ENCODE measurements around the gene CDKN1C. TPM values are rescaled to one million over a fixed set of nuclear protein-coding genes. Genes with fewer than 3 reads are reported as not detected.

CDKN1C gene
- total and polyA plus RNA-seq, 9 donors, result 170 to 290 (median 198) TPM

DNA sequence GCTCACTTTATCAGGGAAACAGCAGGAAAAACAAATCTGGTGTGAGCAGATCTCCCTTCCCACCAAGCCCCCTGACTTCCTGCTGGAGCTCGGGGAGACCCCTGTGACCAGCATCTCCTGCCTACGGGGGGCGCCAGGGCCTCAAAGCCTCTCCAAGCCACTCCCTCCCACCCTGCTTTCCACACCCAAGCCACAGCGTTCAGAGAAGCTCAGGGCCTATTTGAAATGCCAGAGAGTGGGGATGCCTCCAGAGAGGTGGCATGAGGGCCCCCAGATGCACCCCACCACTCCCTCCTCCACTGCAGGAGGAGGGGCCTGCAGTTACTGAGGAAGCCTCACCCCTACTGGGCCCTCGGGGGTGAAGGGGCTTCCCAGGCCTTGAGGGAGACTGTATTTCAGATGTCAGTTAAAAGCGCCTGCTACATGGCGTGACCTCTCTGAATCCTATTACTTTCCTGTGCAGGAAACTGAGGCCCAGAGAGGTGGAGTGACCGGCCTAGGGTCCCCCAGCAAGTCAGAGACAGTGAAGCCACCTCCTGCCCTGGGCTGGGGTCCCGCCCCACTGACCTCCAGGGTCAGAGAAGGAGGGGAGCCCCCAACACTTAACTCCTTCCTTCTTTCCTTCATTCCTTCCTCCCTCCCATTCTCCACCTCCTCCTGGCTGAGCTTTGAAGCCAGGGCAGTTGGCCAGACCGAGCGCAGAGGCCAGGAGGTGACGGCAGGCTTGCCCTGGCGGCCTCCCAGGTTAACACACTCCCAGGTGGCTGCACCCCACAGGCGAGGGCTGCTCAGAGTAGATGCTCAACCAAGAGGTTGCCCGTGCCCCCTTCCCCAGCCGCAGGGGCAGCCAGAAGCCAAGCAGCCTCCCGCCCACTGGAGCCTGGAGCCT, 6.0 kb upstream of the CDKN1C start:
- no peaks in the 10 kb centered on the region for H3K36me3 ChIP-seq (ENCODE audit: control insufficient read depth, insufficient read depth, low read length)
- H3K4me3 ChIP-seq (ENCODE audit: low read length), result peak overlapping the region; percentile 50
- H3K9me3 ChIP-seq (replicated peaks; ENCODE audit: control insufficient read depth, low read depth, low read length), result no peaks in the 10 kb centered on the region
- no peaks in the 10 kb centered on the region for H3K27me3 ChIP-seq (ENCODE audit: control insufficient read depth, insufficient read depth, low read length)
- peak; percentile 38 for DNase-seq
- peak overlapping the region; percentile 91 for H3K27ac ChIP-seq (ENCODE audit: low read length)
- WGBS (ENCODE audit: insufficient coverage), result 21% methylated on average over 12 of the region's 17 CpGs
- peaks cover 62% of the 10 kb centered on the region for H3K4me1 ChIP-seq (ENCODE audit: control insufficient read depth, insufficient read depth, low read length)

DNA sequence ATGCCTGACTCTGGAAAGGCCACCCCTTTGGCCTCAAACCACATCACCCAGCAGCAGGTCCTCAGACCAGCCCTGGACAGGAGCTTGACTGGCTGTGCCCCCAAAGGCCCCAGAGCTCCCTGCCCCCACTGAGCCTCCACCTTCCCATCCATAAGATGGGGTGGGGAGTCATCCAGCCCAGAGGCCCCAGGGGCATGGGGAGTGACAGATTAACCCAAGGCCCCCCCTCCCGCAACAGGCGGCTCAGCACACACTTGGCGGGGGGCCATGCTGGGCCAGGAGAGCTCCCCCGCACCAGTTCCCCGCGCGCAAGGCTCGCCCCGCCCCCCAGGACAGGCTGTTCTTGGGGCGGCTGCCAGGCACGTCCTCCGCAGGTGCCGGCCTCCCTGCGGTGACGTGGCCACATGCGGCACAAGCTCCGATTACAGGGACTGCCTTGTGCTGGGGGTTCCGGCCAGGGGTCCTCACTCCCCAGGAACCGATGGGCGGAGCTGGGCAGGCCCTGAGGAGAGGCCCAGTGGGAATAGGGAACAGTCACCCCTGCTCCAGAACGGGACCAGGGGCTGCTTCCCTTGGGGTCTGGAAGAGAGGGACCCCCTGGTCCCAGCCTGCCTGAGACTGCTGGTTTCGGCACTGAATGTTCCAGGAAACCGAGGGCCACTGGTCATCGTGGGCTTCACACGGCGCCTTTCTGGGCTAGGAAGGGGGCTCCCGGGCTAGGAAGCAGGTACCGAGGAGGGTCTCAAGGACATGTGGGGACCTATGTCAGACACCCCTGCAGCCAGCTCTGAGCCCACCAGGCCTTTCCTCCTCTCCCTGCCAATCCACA, 5.1 kb upstream of the CDKN1C start:
- Histone ChIP-seq H3K27me3 (ENCODE audit: control insufficient read depth, insufficient read depth, low read length) (no peaks in the 10 kb centered on the region), H3K4me1 (ENCODE audit: control insufficient read depth, insufficient read depth, low read length) (peaks cover 65% of the 10 kb centered on the region), H3K27ac (ENCODE audit: low read length) (peak overlapping the region; percentile 91), H3K4me3 (ENCODE audit: low read length) (no peak overlapping the region), H3K36me3 (ENCODE audit: control insufficient read depth, insufficient read depth, low read length) (no peaks in the 10 kb centered on the region), H3K9me3 (replicated peaks; ENCODE audit: control insufficient read depth, low read depth, low read length) (no peaks in the 10 kb centered on the region)
- 20% methylated on average over 27 of the region's 28 CpGs for WGBS (ENCODE audit: insufficient coverage)
- peak; percentile 86 for DNase-seq

DNA sequence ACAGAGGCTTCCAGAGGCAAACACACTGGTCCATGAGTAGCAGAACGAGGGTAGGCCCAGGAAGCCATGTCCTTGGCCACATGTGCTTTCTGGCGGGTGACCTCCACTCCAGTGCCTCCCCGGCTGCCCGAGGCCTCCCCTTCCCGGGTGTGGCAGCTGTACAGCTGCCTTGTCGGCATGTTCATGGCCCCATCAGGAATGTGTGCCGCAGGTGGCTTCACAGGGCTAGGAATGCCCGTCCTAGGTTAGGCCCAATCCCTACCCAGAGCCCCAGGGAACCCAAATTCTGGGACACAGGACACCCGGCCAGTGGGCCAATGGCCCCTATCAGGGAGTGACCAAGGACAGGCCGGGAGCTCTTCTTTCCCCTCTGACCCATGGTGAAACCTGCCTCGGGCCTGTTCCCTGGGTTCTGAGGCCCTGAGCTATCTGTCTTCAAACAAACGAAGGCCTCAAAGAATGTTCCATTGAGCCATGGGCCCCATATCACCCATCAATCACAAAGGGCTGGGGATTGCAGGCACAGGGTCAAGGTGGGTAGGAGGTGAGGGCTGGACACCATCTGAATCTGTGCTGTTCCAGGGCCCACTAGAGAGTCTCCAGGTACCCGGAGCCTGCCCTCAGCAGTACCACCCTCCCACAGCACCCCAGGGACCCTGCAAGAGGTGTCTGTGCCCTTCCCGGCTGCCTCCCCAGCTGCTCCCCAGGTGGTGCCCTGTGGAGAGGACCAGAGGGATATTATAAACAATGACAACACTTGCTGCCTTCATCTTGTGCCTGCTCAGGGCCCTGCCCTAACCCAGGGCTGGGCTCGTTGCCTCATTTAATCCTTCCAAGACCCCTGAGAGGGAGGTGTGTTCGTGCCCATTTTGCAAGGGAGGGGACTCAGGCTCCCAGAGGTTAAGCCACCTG, 4.0 kb upstream of the CDKN1C start:
- Histone ChIP-seq H3K4me3 (ENCODE audit: low read length) (no peak overlapping the region), H3K27me3 (ENCODE audit: control insufficient read depth, insufficient read depth, low read length) (no peaks in the 10 kb centered on the region), H3K4me1 (ENCODE audit: control insufficient read depth, insufficient read depth, low read length) (peaks cover 65% of the 10 kb centered on the region), H3K27ac (ENCODE audit: low read length) (peak overlapping the region; percentile 74), H3K9me3 (replicated peaks; ENCODE audit: control insufficient read depth, low read depth, low read length) (no peaks in the 10 kb centered on the region), H3K36me3 (ENCODE audit: control insufficient read depth, insufficient read depth, low read length) (no peaks in the 10 kb centered on the region)
- peak; percentile 34 for DNase-seq
- 85% methylated on average over 10 of the region's 16 CpGs for WGBS (ENCODE audit: insufficient coverage)

DNA sequence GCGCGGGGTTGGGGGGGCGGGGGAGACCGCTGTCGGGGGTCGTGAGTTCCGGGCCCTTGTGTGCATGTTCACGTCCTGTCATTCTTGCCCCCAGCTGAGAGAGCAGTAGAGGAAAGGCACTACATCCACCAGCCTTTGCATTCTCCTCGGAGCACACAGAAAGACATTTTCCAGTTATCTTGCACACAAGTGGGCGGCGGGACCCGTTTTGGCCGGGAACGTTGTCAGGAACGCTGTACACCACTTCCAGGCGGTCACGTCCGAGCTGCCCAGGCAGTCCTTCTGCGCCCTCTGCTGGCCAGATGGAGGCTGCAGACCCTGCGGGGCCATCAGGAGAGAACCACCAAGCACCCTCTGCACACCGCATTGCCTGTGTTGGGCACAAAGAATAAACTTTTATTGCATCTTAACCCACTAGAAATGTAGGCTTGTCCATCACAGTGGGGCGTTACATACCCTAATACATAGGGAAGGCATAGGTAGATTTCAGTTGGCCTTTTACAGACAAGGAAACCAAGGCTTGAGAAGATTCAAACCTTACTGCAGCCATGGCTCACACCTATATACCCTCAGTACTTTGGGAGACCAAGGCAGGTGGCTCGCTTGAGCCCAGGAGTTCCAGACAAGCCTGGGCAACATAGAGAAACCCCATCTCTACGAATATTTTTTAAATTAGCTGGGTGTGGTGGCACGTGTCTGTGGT, 2.8 kb upstream of the CDKN1C start:
- Histone ChIP-seq H3K27me3 (ENCODE audit: control insufficient read depth, insufficient read depth, low read length) (no peaks in the 10 kb centered on the region), H3K4me1 (ENCODE audit: control insufficient read depth, insufficient read depth, low read length) (peaks cover 65% of the 10 kb centered on the region), H3K27ac (ENCODE audit: low read length) (no peak overlapping the region), H3K4me3 (ENCODE audit: low read length) (no peak overlapping the region), H3K9me3 (replicated peaks; ENCODE audit: control insufficient read depth, low read depth, low read length) (no peaks in the 10 kb centered on the region), H3K36me3 (ENCODE audit: control insufficient read depth, insufficient read depth, low read length) (no peaks in the 10 kb centered on the region)
- peak; percentile 92 for DNase-seq
- 7% methylated on average over 12 of the region's 25 CpGs for WGBS (ENCODE audit: insufficient coverage)

DNA sequence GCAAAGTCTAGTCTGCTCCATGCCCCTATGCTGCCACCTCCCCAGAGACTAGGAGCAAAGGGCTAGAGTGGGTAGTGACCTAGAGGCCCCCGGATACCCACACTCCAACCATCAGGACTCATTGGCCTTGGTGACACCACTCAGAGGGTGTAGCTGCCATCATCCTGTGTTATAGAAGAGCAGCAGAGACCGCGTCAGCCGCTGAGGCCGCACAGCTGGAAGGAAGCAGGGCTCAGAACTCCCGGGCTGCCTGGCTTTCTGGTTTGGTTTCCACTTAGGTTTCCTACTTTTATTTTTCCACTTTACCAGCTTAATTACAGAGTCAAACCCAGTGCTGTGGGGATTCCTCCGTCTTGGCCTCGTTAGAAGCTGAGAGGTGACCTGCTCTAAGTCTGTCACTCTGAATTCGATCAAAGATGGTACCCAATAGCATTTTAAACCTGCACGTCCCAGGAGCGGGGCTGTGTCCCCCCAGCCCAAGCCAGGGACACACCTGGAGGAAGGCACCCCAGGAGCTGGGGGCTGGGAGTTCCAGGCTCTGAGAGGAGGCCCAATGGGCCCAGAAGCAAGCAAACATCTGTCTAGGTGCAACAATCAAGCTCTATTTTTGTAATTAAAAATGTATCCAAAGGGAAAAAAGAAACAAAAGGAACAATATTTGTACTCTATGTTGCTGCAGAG, 2.1 kb upstream of the CDKN1C start:
- peak; percentile 58 for DNase-seq
- peaks cover 67% of the 10 kb centered on the region for H3K4me1 ChIP-seq (ENCODE audit: control insufficient read depth, insufficient read depth, low read length)
- no peak overlapping the region for H3K4me3 ChIP-seq (ENCODE audit: low read length)
- H3K9me3 ChIP-seq (replicated peaks; ENCODE audit: control insufficient read depth, low read depth, low read length), result no peaks in the 10 kb centered on the region
- peaks cover 7% of the 10 kb centered on the region for H3K36me3 ChIP-seq (ENCODE audit: control insufficient read depth, insufficient read depth, low read length)
- WGBS (ENCODE audit: insufficient coverage), result 58% methylated on average over 11 of the region's 11 CpGs
- H3K27me3 ChIP-seq (ENCODE audit: control insufficient read depth, insufficient read depth, low read length), result peaks cover 2% of the 10 kb centered on the region
- peak overlapping the region; percentile 82 for H3K27ac ChIP-seq (ENCODE audit: low read length)

DNA sequence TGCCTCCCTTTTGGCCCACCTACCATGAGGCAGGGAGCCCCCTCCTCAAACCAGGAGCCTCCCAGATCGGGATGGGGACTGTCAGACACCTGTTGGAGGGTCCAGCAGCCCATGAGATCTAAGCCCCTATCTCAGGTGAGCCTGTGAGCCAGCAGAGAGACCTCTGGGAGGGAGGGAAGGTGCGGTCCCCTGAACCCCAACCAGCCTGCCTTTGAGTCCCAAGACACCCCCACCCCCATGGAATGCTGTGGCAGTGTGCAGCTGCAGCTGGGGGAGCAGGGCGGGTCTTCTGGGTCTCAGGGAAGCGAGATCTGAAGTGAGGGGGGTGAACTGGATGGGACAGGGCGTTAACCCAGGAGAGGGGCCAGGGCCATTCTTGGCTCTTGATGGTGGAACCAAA, 1.4 kb upstream of the CDKN1C start:
- no peaks in the 10 kb centered on the region for H3K9me3 ChIP-seq (replicated peaks; ENCODE audit: control insufficient read depth, low read depth, low read length)
- WGBS (ENCODE audit: insufficient coverage), result no CpG with 5 or more reads among the region's 5 CpGs
- peaks cover 2% of the 10 kb centered on the region for H3K27me3 ChIP-seq (ENCODE audit: control insufficient read depth, insufficient read depth, low read length)
- H3K4me1 ChIP-seq (ENCODE audit: control insufficient read depth, insufficient read depth, low read length), result peaks cover 67% of the 10 kb centered on the region
- peaks cover 10% of the 10 kb centered on the region for H3K36me3 ChIP-seq (ENCODE audit: control insufficient read depth, insufficient read depth, low read length)
- peak; percentile 39 for DNase-seq
- peak overlapping the region; percentile 82 for H3K27ac ChIP-seq (ENCODE audit: low read length)
- H3K4me3 ChIP-seq (ENCODE audit: low read length), result no peak overlapping the region

DNA sequence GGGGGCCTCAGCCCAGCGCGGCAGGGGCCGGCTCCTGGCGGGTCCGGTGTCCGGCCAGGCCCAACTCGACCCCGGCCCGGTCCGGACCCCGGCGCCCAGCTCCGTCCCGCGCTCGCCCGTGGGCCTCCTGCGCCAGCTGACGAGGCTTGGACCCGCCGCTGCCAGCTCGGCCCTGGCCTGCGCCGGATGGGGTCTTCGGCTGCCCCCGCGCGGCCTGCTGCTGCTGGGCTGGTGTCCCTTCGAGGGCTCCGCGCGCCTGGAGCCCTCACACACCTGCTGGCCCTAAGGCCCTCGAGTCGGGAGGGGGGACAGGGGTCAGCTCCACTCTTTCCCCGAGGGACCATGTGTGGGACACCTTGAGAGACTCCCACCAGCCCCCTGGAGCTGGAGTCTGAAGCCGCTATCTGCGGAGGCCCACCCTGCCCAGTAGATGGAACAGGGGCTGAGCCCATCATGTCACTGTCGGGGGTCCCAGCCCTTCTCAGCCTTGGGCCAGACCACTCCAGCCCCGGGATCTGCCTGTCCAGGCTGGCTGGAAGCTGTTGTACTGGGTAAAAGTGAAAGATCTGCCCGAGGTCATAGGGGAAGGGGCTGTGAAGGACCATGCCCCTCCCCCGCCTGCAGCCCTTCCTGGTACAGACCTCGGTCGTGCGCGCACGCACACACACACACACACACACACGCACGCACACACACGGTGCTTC, 768 bp upstream of the CDKN1C start:
- peak overlapping the region; percentile 17 for H3K4me3 ChIP-seq (ENCODE audit: low read length)
- no peaks in the 10 kb centered on the region for H3K9me3 ChIP-seq (replicated peaks; ENCODE audit: control insufficient read depth, low read depth, low read length)
- DNase-seq, result peak; percentile 83
- peak overlapping the region; percentile 82 for H3K27ac ChIP-seq (ENCODE audit: low read length)
- peaks cover 10% of the 10 kb centered on the region for H3K36me3 ChIP-seq (ENCODE audit: control insufficient read depth, insufficient read depth, low read length)
- 6% methylated on average over 44 of the region's 49 CpGs for WGBS (ENCODE audit: insufficient coverage)
- H3K27me3 ChIP-seq (ENCODE audit: control insufficient read depth, insufficient read depth, low read length), result peaks cover 2% of the 10 kb centered on the region
- H3K4me1 ChIP-seq (ENCODE audit: control insufficient read depth, insufficient read depth, low read length), result peaks cover 67% of the 10 kb centered on the region

DNA sequence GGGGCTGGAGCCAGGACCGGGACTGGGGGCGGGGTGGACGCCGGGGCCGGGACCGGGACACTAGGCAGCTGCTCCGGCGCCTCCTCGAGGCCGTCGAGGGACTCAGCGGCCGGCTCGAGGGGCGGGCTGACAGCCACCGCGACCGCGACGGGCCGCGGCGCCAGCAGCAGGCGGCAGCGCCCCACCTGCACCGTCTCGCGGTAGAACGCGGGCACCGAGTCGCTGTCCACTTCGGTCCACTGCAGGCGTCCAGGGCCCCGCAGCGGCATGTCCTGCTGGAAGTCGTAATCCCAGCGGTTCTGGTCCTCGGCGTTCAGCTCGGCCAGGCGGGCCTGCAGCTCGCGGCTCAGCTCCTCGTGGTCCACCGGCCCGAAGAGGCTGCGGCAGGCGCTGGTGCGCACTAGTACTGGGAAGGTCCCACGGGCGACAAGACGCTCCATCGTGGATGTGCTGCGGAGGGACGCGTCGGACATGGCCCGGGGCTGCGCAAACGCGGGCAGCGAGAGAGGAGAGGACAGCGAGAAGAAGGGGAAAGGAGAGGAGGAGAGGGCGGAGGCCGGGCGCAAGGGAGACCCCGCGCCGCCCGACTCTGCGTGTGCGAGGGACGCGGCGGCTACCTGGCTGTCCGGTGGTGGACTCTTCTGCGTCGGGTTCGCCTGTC, 428 bp downstream of the CDKN1C start:
- DNase-seq, result peak; percentile 68
- under 1% methylated on average over 80 of the region's 80 CpGs for WGBS (ENCODE audit: insufficient coverage)
- H3K27ac ChIP-seq (ENCODE audit: low read length), result peak overlapping the region; percentile 80
- H3K4me3 ChIP-seq (ENCODE audit: low read length), result peak overlapping the region; percentile 66
- H3K27me3 ChIP-seq (ENCODE audit: control insufficient read depth, insufficient read depth, low read length), result peaks cover 2% of the 10 kb centered on the region
- peaks cover 62% of the 10 kb centered on the region for H3K4me1 ChIP-seq (ENCODE audit: control insufficient read depth, insufficient read depth, low read length)
- H3K36me3 ChIP-seq (ENCODE audit: control insufficient read depth, insufficient read depth, low read length), result peaks cover 10% of the 10 kb centered on the region
- H3K9me3 ChIP-seq (replicated peaks; ENCODE audit: control insufficient read depth, low read depth, low read length), result no peaks in the 10 kb centered on the region
